Adrenal gland (tissue), 12 donors: ENCODE results near the gene OR51B6. TPM values are rescaled to one million over a fixed set of nuclear protein-coding genes. Genes with fewer than 3 reads are reported as not detected.

ENCODE experiments used
- DNase-seq, 7 donors: peaks; one replicate each; pipeline ENCODE4 v3.0.0-alpha.2; 2019 to 2020
- H3K27ac ChIP-seq, 5 donors: fragments of 200-600 bp; sonication (generic) in 4 of 5; 1 replicate in 3 of 5; 2 replicates in 2 of 5; pipeline versions ENCODE4 v1.5.1 to v1.8.0; 2016 to 2020; ENCODE audit warnings: mild to moderate bottlenecking in 1 of 5
- H3K27me3 ChIP-seq: fragments of 200-600 bp; 2 replicates; pipeline ENCODE4 v1.8.0; 2021
- H3K36me3 ChIP-seq, 2 donors: fragments of 200-600 bp; replicated peaks in 1 of 2; 1 replicate in 1 of 2; 2 replicates in 1 of 2; pipeline versions ENCODE4 v1.5.1 to v1.8.0; 2018 to 2022
- H3K4me1 ChIP-seq, 2 donors: fragments of 200-600 bp; replicated peaks in 1 of 2; 1 replicate in 1 of 2; 2 replicates in 1 of 2; pipeline versions ENCODE4 v1.5.1 to v1.8.0; 2018 to 2021
- H3K4me3 ChIP-seq, 4 donors: fragments of 200-600 bp; sonication (generic) in 3 of 4; one replicate each; pipeline ENCODE4 v1.5.1; 2016 to 2018
- H3K9me3 ChIP-seq, 3 donors: fragments of 200-600 bp; sonication (generic) in 1 of 3; replicated peaks in 1 of 3; 1 replicate in 2 of 3; 2 replicates in 1 of 3; pipeline versions ENCODE4 v1.5.1 to v1.8.0; 2016 to 2021
- POLR2A ChIP-seq, 2 donors: fragments of 450-650 bp; IDR thresholded peaks; one replicate each; pipeline ENCODE4 v1.6.1; 2017; ENCODE audit warnings: antibody characterized with exemption in 2 of 2, mild to moderate bottlenecking in 2 of 2, moderate library complexity in 1 of 2
- WGBS, 4 donors: extraction: QIAGEN DNeasy Blood & Tissue Kit in 2 of 4; methylation state at CpG; one replicate each; pipeline versions ENCODE4 v1.1.5 to v1.1.7; 2013 to 2017; 5-methylcytosine and 5-hydroxymethylcytosine counted together
- intact Hi-C, 2 donors: fragments of 100-400 bp; cut with DNase I; formaldehyde crosslinking; loops; one replicate each; pipeline versions ENCODE4 v1.14.1 to v1.15.0; 2022 to 2023
- polyA plus RNA-seq, 3 donors: library from polyadenylated mRNA; stranded (reverse); fragments of 200-250 nt in 2 of 3; fragments of 350-450 nt in 1 of 3; fragmentation: Illumina TruSeq in 1 of 3; extraction: RNeasy Lipid Tissue Mini Kit (QIAGEN cat#74804) in 1 of 3; gene quantifications; one replicate each; pipeline ENCODE4 v1.2.3, GENCODE V29; 2013 to 2014
- total RNA-seq, 9 donors: library from RNA; depleted of rRNA in 4 of 9; stranded (reverse); fragments of >200 nt in 4 of 9; fragments of 120-200 nt in 1 of 9; fragmentation: NEBNext Ultra II Directional in 1 of 9; extraction: Animal tissue kit (Norgen Biotek cat#: 25700) in 1 of 9; gene quantifications; one replicate each; pipeline versions ENCODE4 v1.1.0 to v1.2.4, GENCODE V29; 2013 to 2023
- TF ChIP-seq, protein P1 (sequence below), 6 experiments: fragments of 450-650 bp in 4 of 6; fragments of 200-600 bp in 2 of 6; sonication (generic) in 1 of 6; IDR thresholded peaks; 1 replicate in 5 of 6; 2 replicates in 1 of 6; pipeline versions ENCODE4 v1.5.1 to v1.8.0; 2016 to 2021; ENCODE audit warnings: antibody characterized with exemption in 6 of 6, mild to moderate bottlenecking in 2 of 6, moderate library complexity in 1 of 6
- donor health status: healthy with polysubstance abuse.
- donor health status: Bipolar disorder and iron deficiency.
- donor health status: DM: yes; HTN: yes; CAD: no.
- donor health status: DM: no; HTN: no; CAD: no.
- donor health status: DM: no; HTN: no; CAD: no.
- donor health status: DM: yes; HTN: yes; CAD: no.

The OR51B6 gene
- total and polyA plus RNA-seq, 12 donors, result not detected

- Histone ChIP-seq H3K4me3 (no peak overlapping the region), H3K36me3 (no peaks in the 10 kb centered on the region), H3K4me1 (no peaks in the 10 kb centered on the region), H3K27ac (no peak overlapping the region), H3K9me3 (no peaks in the 10 kb centered on the region), H3K27me3 (no peaks in the 10 kb centered on the region)
- intact Hi-C loops, result no loop called here
- DNase-seq, result peak in 5 of 7 donors; percentile 9 to 51 (median 15)
- 40 to 76% (median 61%) methylated on average over 2 of the region's 2 CpGs for WGBS, 4 donors
- no peak for TF ChIP-seq POLR2A (IDR thresholded peaks at IDR 0.05)
- TF ChIP-seq, protein P1, sequence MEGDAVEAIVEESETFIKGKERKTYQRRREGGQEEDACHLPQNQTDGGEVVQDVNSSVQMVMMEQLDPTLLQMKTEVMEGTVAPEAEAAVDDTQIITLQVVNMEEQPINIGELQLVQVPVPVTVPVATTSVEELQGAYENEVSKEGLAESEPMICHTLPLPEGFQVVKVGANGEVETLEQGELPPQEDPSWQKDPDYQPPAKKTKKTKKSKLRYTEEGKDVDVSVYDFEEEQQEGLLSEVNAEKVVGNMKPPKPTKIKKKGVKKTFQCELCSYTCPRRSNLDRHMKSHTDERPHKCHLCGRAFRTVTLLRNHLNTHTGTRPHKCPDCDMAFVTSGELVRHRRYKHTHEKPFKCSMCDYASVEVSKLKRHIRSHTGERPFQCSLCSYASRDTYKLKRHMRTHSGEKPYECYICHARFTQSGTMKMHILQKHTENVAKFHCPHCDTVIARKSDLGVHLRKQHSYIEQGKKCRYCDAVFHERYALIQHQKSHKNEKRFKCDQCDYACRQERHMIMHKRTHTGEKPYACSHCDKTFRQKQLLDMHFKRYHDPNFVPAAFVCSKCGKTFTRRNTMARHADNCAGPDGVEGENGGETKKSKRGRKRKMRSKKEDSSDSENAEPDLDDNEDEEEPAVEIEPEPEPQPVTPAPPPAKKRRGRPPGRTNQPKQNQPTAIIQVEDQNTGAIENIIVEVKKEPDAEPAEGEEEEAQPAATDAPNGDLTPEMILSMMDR (IDR thresholded peaks at IDR 0.05), result no peak
Measured at GRCh38 chr11:5367448-5368074, 16.3 kb downstream of the OR51B6 start.

DNA sequence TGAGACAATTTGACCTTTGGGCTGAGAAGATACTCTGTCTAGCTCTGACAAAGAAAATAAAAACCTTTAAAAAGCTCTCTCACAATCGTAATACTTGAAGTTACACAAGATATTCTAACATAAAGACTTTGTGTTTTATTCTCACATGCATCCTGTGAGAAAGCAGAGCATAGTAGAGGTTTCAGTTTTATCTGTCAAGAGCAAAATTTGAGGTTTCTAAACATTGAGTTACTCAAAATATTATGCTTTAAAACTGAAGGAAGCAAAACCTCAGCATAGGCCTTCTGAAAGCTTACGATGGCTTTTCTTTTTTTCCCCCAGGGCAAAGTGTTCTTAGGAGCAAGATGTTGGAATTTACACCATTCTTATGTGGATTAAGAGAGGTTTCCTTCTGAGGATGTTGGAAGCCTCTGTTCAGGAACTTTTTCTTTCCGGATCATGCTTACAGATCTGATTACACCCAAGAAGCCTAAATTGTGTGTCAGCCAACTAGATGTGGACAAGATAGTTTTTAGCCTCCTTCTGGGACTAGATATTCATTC is 17.3 kb downstream of the OR51B6 start:
- intact Hi-C loops, result no loop called here
- Histone ChIP-seq H3K36me3 (no peaks in the 10 kb centered on the region), H3K9me3 (no peaks in the 10 kb centered on the region), H3K4me1 (no peaks in the 10 kb centered on the region), H3K27me3 (no peaks in the 10 kb centered on the region), H3K4me3 (no peak overlapping the region), H3K27ac (no peak overlapping the region)
- TF ChIP-seq, protein P1 (IDR thresholded peaks at IDR 0.05), result no peak
- no peak for TF ChIP-seq POLR2A (IDR thresholded peaks at IDR 0.05)
- no peak for DNase-seq
- 60 to 78% (median 68%) methylated on average over 3 of the region's 3 CpGs for WGBS, 4 donors

DNA sequence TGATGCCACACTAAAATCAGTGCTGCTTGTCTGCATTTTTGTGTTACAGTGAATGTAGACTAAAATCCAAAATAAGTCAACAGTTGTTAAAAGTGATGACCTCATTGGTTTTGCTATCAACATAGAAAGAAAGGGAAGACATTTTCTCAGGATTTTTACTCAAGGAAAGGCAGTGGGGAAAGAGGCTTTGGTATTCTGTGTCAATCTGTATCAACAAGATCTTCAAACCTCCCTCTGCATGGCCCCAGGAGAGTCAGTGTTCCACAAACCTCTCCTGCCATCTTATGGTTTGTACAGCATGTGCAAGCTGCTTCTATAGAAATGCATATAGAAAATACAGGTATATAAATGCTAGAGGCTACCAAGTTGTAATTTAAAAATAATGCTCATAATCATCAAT is 18.5 kb downstream of the OR51B6 start:
- H3K4me1 ChIP-seq, result no peaks in the 10 kb centered on the region
- H3K9me3 ChIP-seq, result no peaks in the 10 kb centered on the region
- H3K4me3 ChIP-seq, result no peak overlapping the region
- no peak for TF ChIP-seq POLR2A (IDR thresholded peaks at IDR 0.05)
- TF ChIP-seq, protein P1 (IDR thresholded peaks at IDR 0.05), result no peak
- intact Hi-C loops, result no loop called here
- no peak overlapping the region for H3K27ac ChIP-seq
- H3K36me3 ChIP-seq, result no peaks in the 10 kb centered on the region
- H3K27me3 ChIP-seq, result no peaks in the 10 kb centered on the region
- no peak for DNase-seq

DNA sequence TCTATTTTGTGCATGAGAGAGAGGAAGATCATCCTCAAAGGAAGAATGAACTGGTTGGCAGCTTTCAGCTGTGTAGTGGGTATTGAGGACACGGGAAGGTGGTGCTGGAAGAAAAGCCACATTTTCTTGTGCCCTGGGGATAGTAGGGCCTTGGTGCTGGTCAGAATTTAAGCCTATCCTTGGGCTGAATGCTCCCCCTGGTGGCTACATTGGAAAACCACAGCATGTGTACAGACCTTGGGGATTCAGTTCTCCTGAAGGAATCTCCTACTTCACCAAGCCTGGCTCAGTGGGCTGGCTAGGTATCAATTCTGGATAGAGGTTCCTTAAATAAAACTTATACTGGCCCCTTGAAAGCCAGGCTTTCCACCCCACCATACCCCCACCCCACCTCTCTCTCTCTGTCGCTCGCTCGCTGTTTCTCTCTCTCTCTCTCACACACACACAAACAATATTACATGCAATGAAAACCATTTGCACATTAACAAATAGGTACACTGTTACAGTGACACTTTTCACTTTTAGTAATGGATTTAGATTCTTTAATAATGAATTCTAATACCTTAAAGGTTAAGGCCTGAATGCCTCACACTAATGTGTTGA is 29.5 kb downstream of the OR51B6 start:
- Histone ChIP-seq H3K36me3 (no peaks in the 10 kb centered on the region), H3K4me1 (no peaks in the 10 kb centered on the region), H3K27me3 (no peaks in the 10 kb centered on the region), H3K9me3 (no peaks in the 10 kb centered on the region), H3K27ac (no peak overlapping the region), H3K4me3 (no peak overlapping the region)
- WGBS, 4 donors, result 61 to 75% (median 72%) methylated on average over 4 of the region's 4 CpGs
- intact Hi-C loops, result loop anchor here in 1 of 2 donors (5.0 to 10.0 kb wide), 2 partner anchors 179 to 256 kb away; partner anchors contain the start of gene OR51V1
- peak; percentile 55 to 79 (median 66) for DNase-seq
- no peak for TF ChIP-seq POLR2A (IDR thresholded peaks at IDR 0.05)
- TF ChIP-seq, protein P1 (IDR thresholded peaks at IDR 0.05), result peak; percentile 69 to 80 (median 76)
